ENCODE measurements around the gene GPC6.

DNA sequence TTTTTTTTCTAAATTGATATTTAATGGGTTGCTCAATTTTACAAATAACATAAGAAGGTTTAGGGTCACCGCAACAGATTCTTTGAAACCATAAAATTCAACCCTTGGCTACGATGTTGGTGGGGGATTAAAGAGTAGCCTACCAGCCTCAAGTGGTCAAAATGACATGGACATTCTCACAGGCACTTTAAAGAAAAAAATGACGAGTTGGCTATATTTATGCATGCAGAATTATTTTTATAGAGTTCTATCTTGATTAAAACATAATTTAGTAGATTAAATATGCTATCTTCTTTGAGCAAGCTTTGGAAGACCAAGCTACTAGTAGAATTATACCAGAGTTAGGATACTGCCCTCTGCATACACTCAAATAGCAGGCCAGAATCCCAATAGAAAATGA, 959.9 kb downstream of the GPC6 start:
- TF ChIP-seq, protein P1, sequence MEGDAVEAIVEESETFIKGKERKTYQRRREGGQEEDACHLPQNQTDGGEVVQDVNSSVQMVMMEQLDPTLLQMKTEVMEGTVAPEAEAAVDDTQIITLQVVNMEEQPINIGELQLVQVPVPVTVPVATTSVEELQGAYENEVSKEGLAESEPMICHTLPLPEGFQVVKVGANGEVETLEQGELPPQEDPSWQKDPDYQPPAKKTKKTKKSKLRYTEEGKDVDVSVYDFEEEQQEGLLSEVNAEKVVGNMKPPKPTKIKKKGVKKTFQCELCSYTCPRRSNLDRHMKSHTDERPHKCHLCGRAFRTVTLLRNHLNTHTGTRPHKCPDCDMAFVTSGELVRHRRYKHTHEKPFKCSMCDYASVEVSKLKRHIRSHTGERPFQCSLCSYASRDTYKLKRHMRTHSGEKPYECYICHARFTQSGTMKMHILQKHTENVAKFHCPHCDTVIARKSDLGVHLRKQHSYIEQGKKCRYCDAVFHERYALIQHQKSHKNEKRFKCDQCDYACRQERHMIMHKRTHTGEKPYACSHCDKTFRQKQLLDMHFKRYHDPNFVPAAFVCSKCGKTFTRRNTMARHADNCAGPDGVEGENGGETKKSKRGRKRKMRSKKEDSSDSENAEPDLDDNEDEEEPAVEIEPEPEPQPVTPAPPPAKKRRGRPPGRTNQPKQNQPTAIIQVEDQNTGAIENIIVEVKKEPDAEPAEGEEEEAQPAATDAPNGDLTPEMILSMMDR (IDR thresholded peaks at IDR 0.05): no peak
- no peak for TF ChIP-seq POLR2A (IDR thresholded peaks at IDR 0.05)
